Thoracic aorta (tissue), 2 donors: ENCODE results near the gene DNAJC5. TPM values are rescaled to one million over a fixed set of nuclear protein-coding genes. Genes with fewer than 3 reads are reported as not detected.

Experiments
- ATAC-seq: fragments of 150-250 bp; one replicate; pipeline ENCODE4 v1.8.0; 2017; ENCODE audit warnings: low read depth; ENCODE audit not compliant: insufficient number of reproducible peaks, low FRiP score
- DNase-seq: peaks from one replicate; pipeline ENCODE4 v3.0.0-alpha.2; 2020; ENCODE audit warnings: low spot score
- H3K27ac ChIP-seq, 2 donors: fragments of 200-600 bp; sonication (generic); 1 replicate in 1 of 2; 2 replicates in 1 of 2; pipeline ENCODE4 v1.5.1; 2016; ENCODE audit warnings: mild to moderate bottlenecking in 2 of 2, moderate library complexity in 2 of 2
- H3K27me3 ChIP-seq: fragments of 200-600 bp; sonication (generic); replicated peaks from 2 replicates; pipeline ENCODE4 v1.6.0; 2016; ENCODE audit warnings: mild to moderate bottlenecking; ENCODE audit not compliant: insufficient read depth
- H3K36me3 ChIP-seq: fragments of 200-600 bp; sonication (generic); one replicate; pipeline ENCODE4 v1.5.1; 2016
- H3K4me1 ChIP-seq, 2 donors: fragments of 200-600 bp; sonication (generic); 1 replicate in 1 of 2; 2 replicates in 1 of 2; pipeline versions ENCODE4 v1.5.1 to v1.6.0; 2016; ENCODE audit warnings: low read depth in 2 of 2, mild to moderate bottlenecking in 1 of 2; ENCODE audit not compliant: control insufficient read depth in 1 of 2
- H3K4me3 ChIP-seq: fragments of 200-600 bp; sonication (generic); 2 replicates; pipeline ENCODE4 v1.5.1; 2016; ENCODE audit warnings: mild to moderate bottlenecking
- H3K9me3 ChIP-seq: fragments of 200-600 bp; sonication (generic); 2 replicates; pipeline ENCODE4 v1.5.1; 2016
- total RNA-seq, 2 donors: library from RNA; depleted of rRNA; stranded (reverse); fragments of >200 nt; gene quantifications; one replicate each; pipeline versions ENCODE4 v1.1.0 to v1.2.3, GENCODE V29; 2016
- TF ChIP-seq, protein P1 (sequence below): fragments of 200-600 bp; sonication (generic); IDR thresholded peaks from one replicate; pipeline ENCODE4 v1.5.1; 2019; ENCODE audit warnings: antibody characterized with exemption

The DNAJC5 gene
- total RNA-seq, 2 donors from 2014 or later = 48.5 to 61.2 TPM

GRCh38 chr20:63858393-63859165 lies 36.3 kb upstream of the DNAJC5 start:
- no peak overlapping the region for H3K4me3 ChIP-seq
- ATAC-seq (no peak), DNase-seq (no peak)
- H3K9me3 ChIP-seq = no peaks in the 10 kb centered on the region
- peaks cover 5% of the 10 kb centered on the region for H3K27me3 ChIP-seq
- no peaks in the 10 kb centered on the region for H3K36me3 ChIP-seq
- TF ChIP-seq, protein P1, sequence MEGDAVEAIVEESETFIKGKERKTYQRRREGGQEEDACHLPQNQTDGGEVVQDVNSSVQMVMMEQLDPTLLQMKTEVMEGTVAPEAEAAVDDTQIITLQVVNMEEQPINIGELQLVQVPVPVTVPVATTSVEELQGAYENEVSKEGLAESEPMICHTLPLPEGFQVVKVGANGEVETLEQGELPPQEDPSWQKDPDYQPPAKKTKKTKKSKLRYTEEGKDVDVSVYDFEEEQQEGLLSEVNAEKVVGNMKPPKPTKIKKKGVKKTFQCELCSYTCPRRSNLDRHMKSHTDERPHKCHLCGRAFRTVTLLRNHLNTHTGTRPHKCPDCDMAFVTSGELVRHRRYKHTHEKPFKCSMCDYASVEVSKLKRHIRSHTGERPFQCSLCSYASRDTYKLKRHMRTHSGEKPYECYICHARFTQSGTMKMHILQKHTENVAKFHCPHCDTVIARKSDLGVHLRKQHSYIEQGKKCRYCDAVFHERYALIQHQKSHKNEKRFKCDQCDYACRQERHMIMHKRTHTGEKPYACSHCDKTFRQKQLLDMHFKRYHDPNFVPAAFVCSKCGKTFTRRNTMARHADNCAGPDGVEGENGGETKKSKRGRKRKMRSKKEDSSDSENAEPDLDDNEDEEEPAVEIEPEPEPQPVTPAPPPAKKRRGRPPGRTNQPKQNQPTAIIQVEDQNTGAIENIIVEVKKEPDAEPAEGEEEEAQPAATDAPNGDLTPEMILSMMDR = no peak
- peaks cover 25 to 43% of the 10 kb centered on the region in 2 donors for H3K4me1 ChIP-seq
- no peak overlapping the region for H3K27ac ChIP-seq

DNA sequence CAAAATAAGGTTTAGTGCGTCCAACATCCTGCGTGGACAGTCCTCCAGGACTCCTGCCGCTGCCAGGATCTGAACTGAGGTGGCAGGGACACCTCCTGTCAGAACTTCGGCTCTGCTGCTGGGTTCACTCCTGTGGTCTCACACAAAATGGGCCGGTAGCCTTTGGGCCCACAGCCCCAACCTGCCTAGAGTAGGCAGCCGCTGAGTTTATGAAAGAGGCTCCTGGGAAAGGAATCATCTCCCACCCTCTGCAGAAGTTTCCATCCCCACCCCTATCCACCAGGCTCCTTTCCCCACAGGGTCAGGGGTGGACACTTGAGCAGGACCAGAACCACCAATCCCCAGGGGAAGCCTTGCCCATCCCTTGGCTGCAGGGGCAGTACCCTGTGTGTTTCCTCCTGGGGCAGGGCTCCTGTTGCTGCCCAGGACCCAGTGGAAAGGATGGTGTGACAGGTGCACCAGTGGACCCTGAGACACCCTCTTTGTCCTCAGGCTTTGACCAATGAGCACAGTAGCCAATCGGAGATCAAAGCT lies 35.7 kb upstream of the DNAJC5 start:
- ATAC-seq (no peak), DNase-seq (no peak)
- peaks cover 23 to 41% of the 10 kb centered on the region in 2 donors for H3K4me1 ChIP-seq
- H3K27ac ChIP-seq = no peak overlapping the region
- H3K9me3 ChIP-seq = no peaks in the 10 kb centered on the region
- H3K4me3 ChIP-seq = no peak overlapping the region
- no peaks in the 10 kb centered on the region for H3K36me3 ChIP-seq
- peaks cover 5% of the 10 kb centered on the region for H3K27me3 ChIP-seq
- TF ChIP-seq, protein P1 = no peak

GRCh38 chr20:63860325-63861051 lies 34.4 kb upstream of the DNAJC5 start:
- no peak for ATAC-seq
- peaks cover 12 to 29% of the 10 kb centered on the region in 2 donors for H3K4me1 ChIP-seq

GRCh38 chr20:63861365-63861934 lies 33.5 kb upstream of the DNAJC5 start, which contains the start of gene ABHD16B:
Gene ABHD16B (plus strand): TSS chr20:63861498. CDS start chr20:63861541, 43 bp downstream.
- Histone ChIP-seq H3K9me3 (no peaks in the 10 kb centered on the region), H3K27ac (no peak within 1 kb of the TSS), H3K4me1 (peaks cover 19 to 35% of the 10 kb centered on the region in 2 donors), H3K27me3 (peaks cover 5% of the 10 kb centered on the region), H3K4me3 (no peak within 1 kb of the TSS), H3K36me3 (no peaks in the 10 kb centered on the region)
- ATAC-seq (no peak), DNase-seq (no peak)
- TF ChIP-seq, protein P1 = no peak

More at GRCh38 chr20:63860325-63861051, 34.4 kb upstream of the DNAJC5 start:
- Histone ChIP-seq H3K27me3 (peaks cover 5% of the 10 kb centered on the region), H3K36me3 (no peaks in the 10 kb centered on the region), H3K4me3 (no peak overlapping the region), H3K27ac (no peak overlapping the region), H3K9me3 (no peaks in the 10 kb centered on the region)
- TF ChIP-seq, protein P1 = no peak
- no peak for DNase-seq
